HepG2 (cell line): Measurements from ENCODE around the gene RMRP. TPM values are rescaled to one million over a fixed set of nuclear protein-coding genes. Genes with fewer than 3 reads are reported as not detected.

ENCODE experiments used
- FOXA3 ChIP-seq: IDR thresholded peaks from 2 replicates; pipeline ENCODE4 v1.6.1; 2016; ENCODE audit warnings: missing genetic modification reagents, missing compliant biosample characterization
- HDAC6 ChIP-seq: fragments of 200-600 bp; sonication (generic); IDR thresholded peaks from 2 replicates; pipeline ENCODE4 v1.7.0; 2017; ENCODE audit warnings: mild to moderate bottlenecking, antibody characterized with exemption, low read length, low read depth
- ISL2 ChIP-seq: sonication (generic); formaldehyde crosslinking; IDR thresholded peaks from 2 replicates; pipeline ENCODE4 v1.5.0; 2020; ENCODE audit warnings: missing genetic modification reagents
- MBNL3 ChIP-seq: fragments of 250-450 bp; sonication (Bioruptor Pico); conservative IDR thresholded peaks from 2 replicates; pipeline ENCODE4 v1.8.0; 2022; ENCODE audit warnings: mild to moderate bottlenecking, inconsistent platforms
- NRL ChIP-seq: sonication (generic); formaldehyde crosslinking; IDR thresholded peaks from 2 replicates; pipeline ENCODE4 v1.5.0; 2020; ENCODE audit warnings: missing genetic modification reagents, mild to moderate bottlenecking, moderate library complexity, borderline replicate concordance
- RAD21 ChIP-seq: fragments of 450-650 bp; formaldehyde crosslinking; IDR thresholded peaks from 2 replicates; pipeline ENCODE4 v1.5.0; 2020; ENCODE audit warnings: mild to moderate bottlenecking
- RFX3 ChIP-seq: IDR thresholded peaks from 2 replicates; pipeline ENCODE4 v1.6.1; 2016; ENCODE audit warnings: missing biosample characterization, missing genetic modification reagents
- SMC3 ChIP-seq: IDR thresholded peaks from 2 replicates; pipeline ENCODE4 v1.6.1; 2011; ENCODE audit warnings: low read length, improper control_type of control experiment
- ZNF816 ChIP-seq: sonication (generic); formaldehyde crosslinking; IDR thresholded peaks from 2 replicates; pipeline ENCODE4 v1.8.0; 2022; ENCODE audit warnings: missing genetic modification reagents, mild to moderate bottlenecking, borderline replicate concordance
- ZNF850 ChIP-seq: sonication (generic); formaldehyde crosslinking; conservative IDR thresholded peaks from 2 replicates; pipeline ENCODE4 v1.9.0; 2021; ENCODE audit warnings: mild to moderate bottlenecking, missing genetic modification reagents
- polyA plus RNA-seq, 8 experiments: library from polyadenylated mRNA; depleted of rRNA in 3 of 8; stranded (reverse) in 7 of 8; unstranded in 1 of 8; fragments of >200 nt; fragmentation: Illumina TruSeq in 4 of 8; extraction: Trizol in 4 of 8; gene quantifications; 2 replicates each; pipeline versions ENCODE4 v1.2.1 to v1.2.3, GENCODE V29; 2011 to 2016; ENCODE audit warnings: low read depth in 4 of 8, missing spikeins in 1 of 8, mixed read lengths in 1 of 8; ENCODE audit not compliant: insufficient read depth in 1 of 8
- total RNA-seq, 5 experiments: library from RNA; depleted of rRNA; stranded (reverse); fragments of >200 nt; fragmentation: Illumina TruSeq; extraction: Trizol; gene quantifications; 2 replicates each; pipeline ENCODE4 v1.2.3, GENCODE V29; 2016; ENCODE audit warnings: low read depth in 1 of 5
- TF ChIP-seq, protein P1 (sequence below): sonication (generic); formaldehyde crosslinking; IDR thresholded peaks from 2 replicates; pipeline ENCODE4 v1.8.0; 2022; ENCODE audit warnings: missing genetic modification reagents, mild to moderate bottlenecking, moderate library complexity, borderline replicate concordance
- TF ChIP-seq, protein P2 (sequence below): sonication (generic); formaldehyde crosslinking; IDR thresholded peaks from 2 replicates; pipeline ENCODE4 v1.4.0; 2020; ENCODE audit warnings: mild to moderate bottlenecking, missing genetic modification reagents
- TF ChIP-seq, protein P3 (sequence below): sonication (generic); formaldehyde crosslinking; IDR thresholded peaks from 2 replicates; pipeline ENCODE4 v1.5.0; 2020; ENCODE audit warnings: missing genetic modification reagents
- TF ChIP-seq, protein P4 (sequence below): sonication (generic); formaldehyde crosslinking; IDR thresholded peaks from 2 replicates; pipeline ENCODE4 v1.4.0; 2020; ENCODE audit warnings: missing genetic modification reagents, borderline replicate concordance
- TF ChIP-seq, protein P5 (sequence below): sonication (generic); formaldehyde crosslinking; IDR thresholded peaks from 2 replicates; pipeline ENCODE4 v1.5.1; 2020; ENCODE audit warnings: mild to moderate bottlenecking, missing genetic modification reagents, borderline replicate concordance
- TF ChIP-seq, protein P6 (sequence below): sonication (generic); formaldehyde crosslinking; IDR thresholded peaks from 2 replicates; pipeline ENCODE4 v1.5.0; 2020; ENCODE audit warnings: missing genetic modification reagents, mild to moderate bottlenecking, borderline replicate concordance

RMRP gene
- total and polyA plus RNA-seq, 2 of the 13 experiments (the other 11 are each of a cell fraction or from before 2014, with no cell fraction given): 51.4 to 4,025 TPM

DNA sequence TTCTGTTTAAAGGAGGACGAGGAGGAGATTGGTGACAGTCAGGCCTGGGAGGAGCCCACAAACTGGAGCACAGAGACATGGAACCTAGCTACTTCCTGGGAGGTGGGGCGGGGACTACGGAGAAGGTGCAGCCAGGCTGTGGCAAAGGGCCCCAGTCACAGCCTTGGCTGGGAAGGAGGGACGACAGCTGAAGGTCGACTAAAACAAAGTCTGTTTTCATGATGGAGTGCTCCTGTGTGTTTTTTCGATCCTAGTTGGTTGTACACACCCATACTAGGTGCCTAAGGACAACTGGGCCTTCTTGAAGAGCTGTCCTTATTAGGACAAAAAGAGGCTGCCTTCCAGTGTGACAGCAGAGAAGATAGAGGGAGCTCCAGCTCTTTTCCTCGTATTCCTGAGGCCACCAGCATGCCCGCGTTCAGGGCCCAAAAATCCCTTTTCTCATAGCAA, 3.2 kb upstream of the RMRP start (continued):
- TF ChIP-seq, protein P1, sequence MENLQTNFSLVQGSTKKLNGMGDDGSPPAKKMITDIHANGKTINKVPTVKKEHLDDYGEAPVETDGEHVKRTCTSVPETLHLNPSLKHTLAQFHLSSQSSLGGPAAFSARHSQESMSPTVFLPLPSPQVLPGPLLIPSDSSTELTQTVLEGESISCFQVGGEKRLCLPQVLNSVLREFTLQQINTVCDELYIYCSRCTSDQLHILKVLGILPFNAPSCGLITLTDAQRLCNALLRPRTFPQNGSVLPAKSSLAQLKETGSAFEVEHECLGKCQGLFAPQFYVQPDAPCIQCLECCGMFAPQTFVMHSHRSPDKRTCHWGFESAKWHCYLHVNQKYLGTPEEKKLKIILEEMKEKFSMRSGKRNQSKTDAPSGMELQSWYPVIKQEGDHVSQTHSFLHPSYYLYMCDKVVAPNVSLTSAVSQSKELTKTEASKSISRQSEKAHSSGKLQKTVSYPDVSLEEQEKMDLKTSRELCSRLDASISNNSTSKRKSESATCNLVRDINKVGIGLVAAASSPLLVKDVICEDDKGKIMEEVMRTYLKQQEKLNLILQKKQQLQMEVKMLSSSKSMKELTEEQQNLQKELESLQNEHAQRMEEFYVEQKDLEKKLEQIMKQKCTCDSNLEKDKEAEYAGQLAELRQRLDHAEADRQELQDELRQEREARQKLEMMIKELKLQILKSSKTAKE: no peak
- TF ChIP-seq ZNF850 (CRISPR knock-in tag) (no peak), RFX3 (no peak), NRL (CRISPR knock-in tag) (no peak), MBNL3 (no peak), ISL2 (no peak), ZNF816 (no peak), HDAC6 (no peak), RAD21 (CRISPR knock-in tag) (peak; percentile 33; the same call in 1 of the 2 replicates), SMC3 (no peak), FOXA3 (CRISPR knock-in tag) (no peak)
- TF ChIP-seq, protein P2, sequence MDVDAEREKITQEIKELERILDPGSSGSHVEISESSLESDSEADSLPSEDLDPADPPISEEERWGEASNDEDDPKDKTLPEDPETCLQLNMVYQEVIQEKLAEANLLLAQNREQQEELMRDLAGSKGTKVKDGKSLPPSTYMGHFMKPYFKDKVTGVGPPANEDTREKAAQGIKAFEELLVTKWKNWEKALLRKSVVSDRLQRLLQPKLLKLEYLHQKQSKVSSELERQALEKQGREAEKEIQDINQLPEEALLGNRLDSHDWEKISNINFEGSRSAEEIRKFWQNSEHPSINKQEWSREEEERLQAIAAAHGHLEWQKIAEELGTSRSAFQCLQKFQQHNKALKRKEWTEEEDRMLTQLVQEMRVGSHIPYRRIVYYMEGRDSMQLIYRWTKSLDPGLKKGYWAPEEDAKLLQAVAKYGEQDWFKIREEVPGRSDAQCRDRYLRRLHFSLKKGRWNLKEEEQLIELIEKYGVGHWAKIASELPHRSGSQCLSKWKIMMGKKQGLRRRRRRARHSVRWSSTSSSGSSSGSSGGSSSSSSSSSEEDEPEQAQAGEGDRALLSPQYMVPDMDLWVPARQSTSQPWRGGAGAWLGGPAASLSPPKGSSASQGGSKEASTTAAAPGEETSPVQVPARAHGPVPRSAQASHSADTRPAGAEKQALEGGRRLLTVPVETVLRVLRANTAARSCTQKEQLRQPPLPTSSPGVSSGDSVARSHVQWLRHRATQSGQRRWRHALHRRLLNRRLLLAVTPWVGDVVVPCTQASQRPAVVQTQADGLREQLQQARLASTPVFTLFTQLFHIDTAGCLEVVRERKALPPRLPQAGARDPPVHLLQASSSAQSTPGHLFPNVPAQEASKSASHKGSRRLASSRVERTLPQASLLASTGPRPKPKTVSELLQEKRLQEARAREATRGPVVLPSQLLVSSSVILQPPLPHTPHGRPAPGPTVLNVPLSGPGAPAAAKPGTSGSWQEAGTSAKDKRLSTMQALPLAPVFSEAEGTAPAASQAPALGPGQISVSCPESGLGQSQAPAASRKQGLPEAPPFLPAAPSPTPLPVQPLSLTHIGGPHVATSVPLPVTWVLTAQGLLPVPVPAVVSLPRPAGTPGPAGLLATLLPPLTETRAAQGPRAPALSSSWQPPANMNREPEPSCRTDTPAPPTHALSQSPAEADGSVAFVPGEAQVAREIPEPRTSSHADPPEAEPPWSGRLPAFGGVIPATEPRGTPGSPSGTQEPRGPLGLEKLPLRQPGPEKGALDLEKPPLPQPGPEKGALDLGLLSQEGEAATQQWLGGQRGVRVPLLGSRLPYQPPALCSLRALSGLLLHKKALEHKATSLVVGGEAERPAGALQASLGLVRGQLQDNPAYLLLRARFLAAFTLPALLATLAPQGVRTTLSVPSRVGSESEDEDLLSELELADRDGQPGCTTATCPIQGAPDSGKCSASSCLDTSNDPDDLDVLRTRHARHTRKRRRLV (CRISPR knock-in tag): no peak
- TF ChIP-seq, protein P3, sequence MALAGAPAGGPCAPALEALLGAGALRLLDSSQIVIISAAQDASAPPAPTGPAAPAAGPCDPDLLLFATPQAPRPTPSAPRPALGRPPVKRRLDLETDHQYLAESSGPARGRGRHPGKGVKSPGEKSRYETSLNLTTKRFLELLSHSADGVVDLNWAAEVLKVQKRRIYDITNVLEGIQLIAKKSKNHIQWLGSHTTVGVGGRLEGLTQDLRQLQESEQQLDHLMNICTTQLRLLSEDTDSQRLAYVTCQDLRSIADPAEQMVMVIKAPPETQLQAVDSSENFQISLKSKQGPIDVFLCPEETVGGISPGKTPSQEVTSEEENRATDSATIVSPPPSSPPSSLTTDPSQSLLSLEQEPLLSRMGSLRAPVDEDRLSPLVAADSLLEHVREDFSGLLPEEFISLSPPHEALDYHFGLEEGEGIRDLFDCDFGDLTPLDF (CRISPR knock-in tag): no peak
- TF ChIP-seq, protein P4, sequence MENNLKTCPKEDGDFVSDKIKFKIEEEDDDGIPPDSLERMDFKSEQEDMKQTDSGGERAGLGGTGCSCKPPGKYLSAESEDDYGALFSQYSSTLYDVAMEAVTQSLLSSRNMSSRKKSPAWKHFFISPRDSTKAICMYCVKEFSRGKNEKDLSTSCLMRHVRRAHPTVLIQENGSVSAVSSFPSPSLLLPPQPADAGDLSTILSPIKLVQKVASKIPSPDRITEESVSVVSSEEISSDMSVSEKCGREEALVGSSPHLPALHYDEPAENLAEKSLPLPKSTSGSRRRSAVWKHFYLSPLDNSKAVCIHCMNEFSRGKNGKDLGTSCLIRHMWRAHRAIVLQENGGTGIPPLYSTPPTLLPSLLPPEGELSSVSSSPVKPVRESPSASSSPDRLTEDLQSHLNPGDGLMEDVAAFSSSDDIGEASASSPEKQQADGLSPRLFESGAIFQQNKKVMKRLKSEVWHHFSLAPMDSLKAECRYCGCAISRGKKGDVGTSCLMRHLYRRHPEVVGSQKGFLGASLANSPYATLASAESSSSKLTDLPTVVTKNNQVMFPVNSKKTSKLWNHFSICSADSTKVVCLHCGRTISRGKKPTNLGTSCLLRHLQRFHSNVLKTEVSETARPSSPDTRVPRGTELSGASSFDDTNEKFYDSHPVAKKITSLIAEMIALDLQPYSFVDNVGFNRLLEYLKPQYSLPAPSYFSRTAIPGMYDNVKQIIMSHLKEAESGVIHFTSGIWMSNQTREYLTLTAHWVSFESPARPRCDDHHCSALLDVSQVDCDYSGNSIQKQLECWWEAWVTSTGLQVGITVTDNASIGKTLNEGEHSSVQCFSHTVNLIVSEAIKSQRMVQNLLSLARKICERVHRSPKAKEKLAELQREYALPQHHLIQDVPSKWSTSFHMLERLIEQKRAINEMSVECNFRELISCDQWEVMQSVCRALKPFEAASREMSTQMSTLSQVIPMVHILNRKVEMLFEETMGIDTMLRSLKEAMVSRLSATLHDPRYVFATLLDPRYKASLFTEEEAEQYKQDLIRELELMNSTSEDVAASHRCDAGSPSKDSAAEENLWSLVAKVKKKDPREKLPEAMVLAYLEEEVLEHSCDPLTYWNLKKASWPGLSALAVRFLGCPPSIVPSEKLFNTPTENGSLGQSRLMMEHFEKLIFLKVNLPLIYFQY (CRISPR knock-in tag): no peak
- TF ChIP-seq, protein P5, sequence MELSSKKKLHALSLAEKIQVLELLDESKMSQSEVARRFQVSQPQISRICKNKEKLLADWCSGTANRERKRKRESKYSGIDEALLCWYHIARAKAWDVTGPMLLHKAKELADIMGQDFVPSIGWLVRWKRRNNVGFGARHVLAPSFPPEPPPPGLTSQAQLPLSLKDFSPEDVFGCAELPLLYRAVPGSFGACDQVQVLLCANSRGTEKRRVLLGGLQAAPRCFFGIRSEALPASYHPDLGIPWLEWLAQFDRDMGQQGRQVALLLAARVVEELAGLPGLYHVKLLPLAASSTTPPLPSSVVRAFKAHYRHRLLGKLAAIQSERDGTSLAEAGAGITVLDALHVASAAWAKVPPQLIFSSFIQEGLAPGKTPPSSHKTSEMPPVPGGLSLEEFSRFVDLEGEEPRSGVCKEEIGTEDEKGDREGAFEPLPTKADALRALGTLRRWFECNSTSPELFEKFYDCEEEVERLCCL (CRISPR knock-in tag): no peak
- TF ChIP-seq, protein P6, sequence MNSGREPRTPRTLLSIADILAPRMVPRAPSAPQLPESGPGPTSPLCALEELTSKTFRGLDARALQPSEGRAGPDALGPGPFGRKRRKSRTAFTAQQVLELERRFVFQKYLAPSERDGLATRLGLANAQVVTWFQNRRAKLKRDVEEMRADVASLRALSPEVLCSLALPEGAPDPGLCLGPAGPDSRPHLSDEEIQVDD (CRISPR knock-in tag): no peak
